Measurements from ENCODE around the gene BCAS1. TPM values are rescaled to one million over a fixed set of nuclear protein-coding genes. Genes with fewer than 3 reads are reported as not detected.
"Not testable (repeated sequence)": the region's sequence is repeated elsewhere in the genome, so short reads cannot be mapped to it uniquely, and the experiment has no call there.

Gene BCAS1
- total RNA-seq, 1 donor from 2014 or later: 10.7 TPM

GRCh38 chr20:54017846-54018245 lies 52.5 kb downstream of the BCAS1 start:
- Mint-ChIP-seq H3K27me3 (no peaks in the 10 kb centered on the region), H3K27ac (no peak overlapping the region), H3K4me3 (no peak overlapping the region), H3K36me3 (no peaks in the 10 kb centered on the region), H3K9me3 (no peaks in the 10 kb centered on the region), H3K4me1 (ENCODE audit: unreplicated experiment) (peaks cover 34% of the 10 kb centered on the region)
- TF ChIP-seq, protein P1, sequence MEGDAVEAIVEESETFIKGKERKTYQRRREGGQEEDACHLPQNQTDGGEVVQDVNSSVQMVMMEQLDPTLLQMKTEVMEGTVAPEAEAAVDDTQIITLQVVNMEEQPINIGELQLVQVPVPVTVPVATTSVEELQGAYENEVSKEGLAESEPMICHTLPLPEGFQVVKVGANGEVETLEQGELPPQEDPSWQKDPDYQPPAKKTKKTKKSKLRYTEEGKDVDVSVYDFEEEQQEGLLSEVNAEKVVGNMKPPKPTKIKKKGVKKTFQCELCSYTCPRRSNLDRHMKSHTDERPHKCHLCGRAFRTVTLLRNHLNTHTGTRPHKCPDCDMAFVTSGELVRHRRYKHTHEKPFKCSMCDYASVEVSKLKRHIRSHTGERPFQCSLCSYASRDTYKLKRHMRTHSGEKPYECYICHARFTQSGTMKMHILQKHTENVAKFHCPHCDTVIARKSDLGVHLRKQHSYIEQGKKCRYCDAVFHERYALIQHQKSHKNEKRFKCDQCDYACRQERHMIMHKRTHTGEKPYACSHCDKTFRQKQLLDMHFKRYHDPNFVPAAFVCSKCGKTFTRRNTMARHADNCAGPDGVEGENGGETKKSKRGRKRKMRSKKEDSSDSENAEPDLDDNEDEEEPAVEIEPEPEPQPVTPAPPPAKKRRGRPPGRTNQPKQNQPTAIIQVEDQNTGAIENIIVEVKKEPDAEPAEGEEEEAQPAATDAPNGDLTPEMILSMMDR (conservative IDR thresholded peaks at IDR 0.05): no peak
- DNase-seq (ENCODE audit: extremely low spot score, unreplicated experiment): no peak

DNA sequence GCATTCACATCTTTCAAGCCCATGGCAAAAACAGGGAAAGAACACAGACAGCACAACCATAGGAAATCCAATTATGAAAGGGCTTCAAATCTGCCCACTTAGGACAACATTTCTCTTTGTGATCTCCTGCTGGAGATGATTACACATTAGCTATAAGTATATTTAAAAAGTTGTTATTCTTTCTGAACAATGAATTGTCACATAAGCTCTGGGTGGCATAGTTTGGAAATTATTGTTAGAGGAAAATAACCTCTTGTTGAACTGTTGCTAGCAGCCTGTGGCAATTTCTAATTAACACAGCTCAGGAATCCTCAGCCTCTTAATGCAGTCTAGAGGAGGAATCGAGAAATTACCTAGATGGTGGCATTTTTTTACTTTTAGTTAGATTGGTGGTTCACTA lies 54.9 kb downstream of the BCAS1 start:
- peaks cover 30% of the 10 kb centered on the region for H3K4me1 Mint-ChIP-seq (ENCODE audit: unreplicated experiment)
- no peaks in the 10 kb centered on the region for H3K36me3 Mint-ChIP-seq
- no peaks in the 10 kb centered on the region for H3K9me3 Mint-ChIP-seq
- no peak for DNase-seq (ENCODE audit: extremely low spot score, unreplicated experiment)
- TF ChIP-seq, protein P1 (conservative IDR thresholded peaks at IDR 0.05): no peak
- no peaks in the 10 kb centered on the region for H3K27me3 Mint-ChIP-seq
- no peak overlapping the region for H3K27ac Mint-ChIP-seq
- no peak overlapping the region for H3K4me3 Mint-ChIP-seq

GRCh38 chr20:54014293-54014926 lies 56.0 kb downstream of the BCAS1 start:
- no peaks in the 10 kb centered on the region for H3K9me3 Mint-ChIP-seq
- H3K4me1 Mint-ChIP-seq (ENCODE audit: unreplicated experiment): peaks cover 30% of the 10 kb centered on the region
- TF ChIP-seq, protein P1 (conservative IDR thresholded peaks at IDR 0.05): no peak
- no peaks in the 10 kb centered on the region for H3K36me3 Mint-ChIP-seq
- H3K27ac Mint-ChIP-seq: no peak overlapping the region
- no peak overlapping the region for H3K4me3 Mint-ChIP-seq
- DNase-seq (ENCODE audit: extremely low spot score, unreplicated experiment): no peak
- H3K27me3 Mint-ChIP-seq: no peaks in the 10 kb centered on the region

- no peaks in the 10 kb centered on the region for H3K27me3 Mint-ChIP-seq
- TF ChIP-seq, protein P1 (conservative IDR thresholded peaks at IDR 0.05): no peak
- no peaks in the 10 kb centered on the region for H3K9me3 Mint-ChIP-seq
- H3K4me1 Mint-ChIP-seq (ENCODE audit: unreplicated experiment): peaks cover 30% of the 10 kb centered on the region
- H3K4me3 Mint-ChIP-seq: no peak overlapping the region
- no peaks in the 10 kb centered on the region for H3K36me3 Mint-ChIP-seq
- DNase-seq (ENCODE audit: extremely low spot score, unreplicated experiment): no peak
- no peak overlapping the region for H3K27ac Mint-ChIP-seq
Observed at GRCh38 chr20:54013471-54013870, 56.9 kb downstream of the BCAS1 start.

- DNase-seq (ENCODE audit: extremely low spot score, unreplicated experiment): no peak
- Mint-ChIP-seq H3K27me3 (no peaks in the 10 kb centered on the region), H3K4me3 (no peak overlapping the region), H3K4me1 (ENCODE audit: unreplicated experiment) (peaks cover 19% of the 10 kb centered on the region), H3K9me3 (no peaks in the 10 kb centered on the region), H3K27ac (no peak overlapping the region), H3K36me3 (no peaks in the 10 kb centered on the region)
- TF ChIP-seq, protein P1 (conservative IDR thresholded peaks at IDR 0.05): no peak
Observed at GRCh38 chr20:54011346-54011745, 59.0 kb downstream of the BCAS1 start.

DNA sequence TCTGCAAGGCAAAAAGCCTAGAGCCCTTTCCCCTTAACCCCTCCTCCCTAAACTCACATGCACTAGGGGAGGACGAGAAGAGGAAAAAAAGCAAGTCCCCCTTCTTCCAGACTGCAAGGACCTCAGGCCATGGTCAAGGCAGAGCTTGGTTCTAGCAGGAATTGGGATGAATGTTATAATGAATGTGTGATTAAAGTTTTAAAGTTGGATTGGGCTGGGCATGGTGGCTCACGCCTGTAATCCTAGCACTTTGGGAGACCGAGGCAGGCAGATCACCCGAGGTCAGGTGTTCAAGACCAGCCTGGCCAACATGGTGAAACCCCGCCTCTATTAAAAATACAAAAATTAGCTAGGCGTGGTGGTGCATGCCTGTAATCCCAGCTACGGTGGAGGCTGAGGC lies 64.2 kb downstream of the BCAS1 start:
- H3K4me3 Mint-ChIP-seq; H3K27ac Mint-ChIP-seq; H3K36me3 Mint-ChIP-seq; DNase-seq (ENCODE audit: extremely low spot score, unreplicated experiment); H3K4me1 Mint-ChIP-seq (ENCODE audit: unreplicated experiment); H3K9me3 Mint-ChIP-seq; H3K27me3 Mint-ChIP-seq: not testable (repeated sequence)
